Lung (tissue), 12 donors: ENCODE results near the gene LAMP5. TPM values are rescaled to one million over a fixed set of nuclear protein-coding genes. Genes with fewer than 3 reads are reported as not detected.

Experiments
- ATAC-seq: fragments of 200-7000 bp; cut with Tn5 transposase; one replicate; pipeline ENCODE4 v1.9.1; 2020; ENCODE audit warnings: moderate number of reproducible peaks; ENCODE audit not compliant: insufficient read depth, low FRiP score
- DNase-seq, 3 donors: peaks; one replicate each; pipeline ENCODE4 v3.0.0-alpha.2; 2013 to 2017
- H3K27ac ChIP-seq, 2 donors: one replicate each; pipeline ENCODE4 v1.5.1; 2013; ENCODE audit warnings: mild to moderate bottlenecking in 2 of 2, moderate library complexity in 2 of 2, control low read depth in 1 of 2, inconsistent platforms in 1 of 2, low read depth in 1 of 2, low read length in 1 of 2
- H3K27me3 ChIP-seq, 3 donors: one replicate each; pipeline ENCODE4 v1.5.1; 2013; ENCODE audit warnings: low read length in 2 of 3; ENCODE audit not compliant: control insufficient read depth in 3 of 3, insufficient read depth in 3 of 3
- H3K36me3 ChIP-seq, 4 donors: one replicate each; pipeline ENCODE4 v1.5.1; 2013; ENCODE audit warnings: low read length in 4 of 4, mild to moderate bottlenecking in 1 of 4, moderate library complexity in 1 of 4; ENCODE audit not compliant: control insufficient read depth in 4 of 4, insufficient read depth in 4 of 4
- H3K4me1 ChIP-seq, 5 donors: one replicate each; pipeline ENCODE4 v1.5.1; 2013; ENCODE audit warnings: low read length in 5 of 5, mild to moderate bottlenecking in 2 of 5, moderate library complexity in 1 of 5; ENCODE audit not compliant: control insufficient read depth in 5 of 5, insufficient read depth in 5 of 5
- H3K4me3 ChIP-seq: one replicate; pipeline ENCODE4 v1.5.1; 2013; ENCODE audit warnings: mild to moderate bottlenecking, control low read depth, moderate library complexity
- H3K9ac ChIP-seq, 2 donors: one replicate each; pipeline ENCODE4 v1.5.1; 2013; ENCODE audit warnings: low read length in 2 of 2, control low read depth in 1 of 2; ENCODE audit not compliant: insufficient read depth in 1 of 2
- H3K9me3 ChIP-seq, 4 donors: one replicate each; pipeline ENCODE4 v1.5.1; 2013; ENCODE audit warnings: low read length in 3 of 4, mild to moderate bottlenecking in 1 of 4, moderate library complexity in 1 of 4; ENCODE audit not compliant: control insufficient read depth in 4 of 4, insufficient read depth in 3 of 4
- CTCF ChIP-seq: IDR thresholded peaks from 2 replicates; pipeline ENCODE4 v1.5.1; 2012; ENCODE audit warnings: mild to moderate bottlenecking; ENCODE audit errors: control extremely low read depth, extremely low read depth
- WGBS, 2 donors: extraction: QIAGEN DNeasy Blood & Tissue Kit; methylation state at CpG; one replicate each; pipeline ENCODE4 v1.1.7; 2013; 5-methylcytosine and 5-hydroxymethylcytosine counted together
- polyA plus RNA-seq, 2 donors: library from polyadenylated mRNA; stranded (reverse); fragments of 200-250 nt; gene quantifications; one replicate each; pipeline ENCODE4 v1.2.1, GENCODE V29; 2013
- total RNA-seq, 2 donors: library from RNA; depleted of rRNA in 1 of 2; stranded (reverse); fragments of >200 nt in 1 of 2; gene quantifications; one replicate each; pipeline ENCODE4 v1.2.1, GENCODE V29; 2014 to 2021
- donor health status: control.
- donor health status: control.
- donor health status: Bipolar disorder and iron deficiency.
- donor health status: healthy.
- donor health status: DM: yes; HTN: yes; CAD: no.

LAMP5 gene
- total and polyA plus RNA-seq, 4 donors: 0.06 to 3.3 (median 0.23) TPM

- no peak for DNase-seq
- Histone ChIP-seq H3K36me3 (no peaks in the 10 kb centered on the region), H3K4me1 (peaks cover 0 to 23% (median 2%) of the 10 kb centered on the region in 5 donors), H3K4me3 (no peak overlapping the region), H3K27ac (no peak overlapping the region), H3K9me3 (peaks cover 0 to 6% (median 0%) of the 10 kb centered on the region in 4 donors), H3K9ac (no peak overlapping the region), H3K27me3 (peaks cover 15 to 92% (median 86%) of the 10 kb centered on the region in 3 donors)
- ATAC-seq: no peak
- TF ChIP-seq CTCF: no peak
- WGBS, 2 donors: 27 to 47% methylated on average over 4 of the region's 4 CpGs
Observed at GRCh38 chr20:9509246-9509645, 5.1 kb upstream of the LAMP5 start.

- Histone ChIP-seq H3K9ac (no peak overlapping the region), H3K27ac (no peak overlapping the region), H3K36me3 (no peaks in the 10 kb centered on the region), H3K27me3 (peaks cover 17 to 97% (median 87%) of the 10 kb centered on the region in 3 donors), H3K4me1 (peaks cover 0 to 37% (median 5%) of the 10 kb centered on the region in 5 donors), H3K4me3 (no peak overlapping the region), H3K9me3 (peaks cover 0 to 7% (median 0%) of the 10 kb centered on the region in 4 donors)
- DNase-seq: no peak
- no peak for TF ChIP-seq CTCF
- 70 to 72% methylated on average over 5 of the region's 5 CpGs for WGBS, 2 donors
- no peak for ATAC-seq
Observed at GRCh38 chr20:9510911-9511310, 3.5 kb upstream of the LAMP5 start.

- H3K27ac ChIP-seq: no peak overlapping the region
- peaks cover 6 to 97% (median 85%) of the 10 kb centered on the region in 3 donors for H3K27me3 ChIP-seq
- no peak overlapping the region for H3K9ac ChIP-seq
- peaks cover 0 to 5% (median 0%) of the 10 kb centered on the region in 4 donors for H3K9me3 ChIP-seq
- peak in 1 of 3 donors; percentile 22 for DNase-seq
- TF ChIP-seq CTCF: no peak
- WGBS, 2 donors: 5 to 12% methylated on average over 9 of the region's 9 CpGs
- no peak for ATAC-seq
- H3K4me3 ChIP-seq: no peak overlapping the region
- peaks cover 0 to 26% (median 5%) of the 10 kb centered on the region in 5 donors for H3K4me1 ChIP-seq
- H3K36me3 ChIP-seq: no peaks in the 10 kb centered on the region
Observed at GRCh38 chr20:9514072-9514460, 324 bp upstream of the LAMP5 start.

GRCh38 chr20:9515214-9515585 is 810 bp downstream of the LAMP5 start:
- Histone ChIP-seq H3K9me3 (peaks cover 0 to 5% (median 0%) of the 10 kb centered on the region in 4 donors), H3K27ac (no peak overlapping the region), H3K9ac (no peak overlapping the region), H3K36me3 (no peaks in the 10 kb centered on the region), H3K27me3 (peaks cover 6 to 89% (median 75%) of the 10 kb centered on the region in 3 donors), H3K4me3 (no peak overlapping the region), H3K4me1 (peaks cover 0 to 26% (median 5%) of the 10 kb centered on the region in 5 donors)
- TF ChIP-seq CTCF: no peak
- WGBS, 2 donors: 9 to 10% methylated on average over 13 of the region's 13 CpGs
- DNase-seq (peak in 1 of 3 donors; percentile 23), ATAC-seq (no peak)
